HL-60 (cell line): ENCODE results near the gene TYW3.
A peak's percentile ranks its signal among the peaks of the same experiment; 100 is the strongest.

ENCODE experiments used
- DNase-seq, 2 experiments: peaks; one replicate each; pipeline ENCODE4 v3.0.0-alpha.2; 2010 to 2020; ENCODE audit warnings: low read depth in 1 of 2, low spot score in 1 of 2
- H3K27ac ChIP-seq: fragments of 250-450 bp; sonication (Bioruptor Pico); replicated peaks from 2 replicates; pipeline ENCODE4 v1.5.1; 2020; ENCODE audit warnings: mild to moderate bottlenecking, moderate library complexity
- H3K27me3 ChIP-seq: fragments of 250-450 bp; sonication (Bioruptor Pico); 2 replicates; pipeline ENCODE4 v1.5.1; 2021; ENCODE audit warnings: mild to moderate bottlenecking, moderate library complexity; ENCODE audit not compliant: insufficient read depth, poor library complexity, severe bottlenecking
- H3K4me3 ChIP-seq: replicated peaks from 2 replicates; pipeline ENCODE4 v1.5.1; 2011; ENCODE audit warnings: mild to moderate bottlenecking, control low read depth, low read length; ENCODE audit not compliant: insufficient read depth
- CTCF ChIP-seq: IDR thresholded peaks from one replicate; pipeline ENCODE4 v1.5.1; 2011; ENCODE audit warnings: low read length, control low read depth, inconsistent platforms; ENCODE audit not compliant: insufficient read depth
- GABPA ChIP-seq: IDR thresholded peaks from 2 replicates; pipeline ENCODE4 v1.6.1; 2012; ENCODE audit warnings: low read depth
- POLR2AphosphoS5 ChIP-seq: IDR thresholded peaks from 2 replicates; pipeline ENCODE4 v1.6.1; 2012; ENCODE audit warnings: low read depth
- REST ChIP-seq: IDR thresholded peaks from 2 replicates; pipeline ENCODE4 v1.6.1; 2012; ENCODE audit warnings: low read depth; ENCODE audit not compliant: insufficient replicate concordance
- SPI1 ChIP-seq: IDR thresholded peaks from 2 replicates; pipeline ENCODE4 v1.6.1; 2012; ENCODE audit warnings: low read depth, mild to moderate bottlenecking, borderline replicate concordance
- long read RNA-seq: library from polyadenylated mRNA; unstranded; transcript quantifications from one replicate; pipeline ENCODE4 v2.0.0, GENCODE V29; 2020

The TYW3 gene
- long read RNA-seq, transcript TYW3-201 (6 exons, 3,430 nt): major isoform, 43 of 49 reads
- long read RNA-seq, partial matches to known transcripts: 2 of 49 reads
- long read RNA-seq, other reads (novel, unspliced or antisense): 4 of 49 reads

GRCh38 chr1:74732960-74733603 lies at the start of gene TYW3, which contains the start of gene CRYZ:
Gene TYW3, plus strand, starts transcription at chr1:74733152. Its CDS starts 93 bp downstream, at chr1:74733245.
Gene CRYZ, minus strand, starts transcription at chr1:74733050. Its CDS starts 8,229 bp downstream, at chr1:74724821.
- Histone ChIP-seq H3K4me3 (peak within 1 kb of the TSS; percentile 84), H3K27me3 (no peaks in the 10 kb centered on the region), H3K27ac (peak within 1 kb of the TSS; percentile 87)
- peak; percentile 72 to 93 for DNase-seq
- TF ChIP-seq POLR2AphosphoS5 (peak; percentile 93), CTCF (no peak), REST (peak; percentile 68)

GRCh38 chr1:74683656-74684055 lies 49.3 kb upstream of the TYW3 start:
- TF ChIP-seq POLR2AphosphoS5 (no peak), GABPA (no peak), REST (no peak), SPI1 (no peak), CTCF (no peak)
- no peak overlapping the region for H3K27ac ChIP-seq
- no peaks in the 10 kb centered on the region for H3K27me3 ChIP-seq
- H3K4me3 ChIP-seq: no peak overlapping the region
- DNase-seq: no peak

GRCh38 chr1:74684301-74684700 lies 48.7 kb upstream of the TYW3 start:
- no peak for TF ChIP-seq CTCF
- no peak for TF ChIP-seq POLR2AphosphoS5
- TF ChIP-seq REST: no peak
- TF ChIP-seq SPI1: no peak
- no peak for TF ChIP-seq GABPA
- DNase-seq: no peak
- H3K27ac ChIP-seq: no peak overlapping the region
- H3K4me3 ChIP-seq: no peak overlapping the region
- H3K27me3 ChIP-seq: no peaks in the 10 kb centered on the region
